ENCODE data around the gene SLC39A13.

SLC39A13 gene

GRCh38 chr11:47383071-47383470, 25.3 kb upstream of the SLC39A13 start:
- TF ChIP-seq CTCF (IDR thresholded peaks at IDR 0.05), result no peak
- no peak for TF ChIP-seq ZFX (IDR thresholded peaks at IDR 0.05; ENCODE audit: borderline replicate concordance)
- no peak overlapping the region for H3K27ac ChIP-seq

GRCh38 chr11:47384498-47384897, 23.9 kb upstream of the SLC39A13 start:
- no peak for TF ChIP-seq CTCF (IDR thresholded peaks at IDR 0.05)
- no peak for TF ChIP-seq ZFX (IDR thresholded peaks at IDR 0.05; ENCODE audit: borderline replicate concordance)
- H3K27ac ChIP-seq, result no peak overlapping the region

GRCh38 chr11:47387944-47388696, 20.3 kb upstream of the SLC39A13 start:
- no peak overlapping the region for H3K27ac ChIP-seq
- no peak for TF ChIP-seq CTCF (IDR thresholded peaks at IDR 0.05)
- no peak for TF ChIP-seq ZFX (IDR thresholded peaks at IDR 0.05; ENCODE audit: borderline replicate concordance)

GRCh38 chr11:47388697-47389576, 19.5 kb upstream of the SLC39A13 start:
- TF ChIP-seq CTCF (IDR thresholded peaks at IDR 0.05) (no peak), ZFX (IDR thresholded peaks at IDR 0.05; ENCODE audit: borderline replicate concordance) (no peak)
- no peak overlapping the region for H3K27ac ChIP-seq

- TF ChIP-seq CTCF (IDR thresholded peaks at IDR 0.05), result no peak
- no peak for TF ChIP-seq ZFX (IDR thresholded peaks at IDR 0.05; ENCODE audit: borderline replicate concordance)
- no peak overlapping the region for H3K27ac ChIP-seq
Observed at GRCh38 chr11:47389577-47390421, 18.6 kb upstream of the SLC39A13 start.

GRCh38 chr11:47390422-47390760, 18.0 kb upstream of the SLC39A13 start:
- H3K27ac ChIP-seq, result no peak overlapping the region
- TF ChIP-seq CTCF (IDR thresholded peaks at IDR 0.05) (no peak), ZFX (IDR thresholded peaks at IDR 0.05; ENCODE audit: borderline replicate concordance) (no peak)

Measured in 22Rv1 (cell line).